ENCODE data around the gene BOK.

BOK gene

GRCh38 chr2:241538838-241539615, 19.5 kb upstream of the BOK start:
- no peak for DNase-seq (ENCODE audit: low spot score)

DNA sequence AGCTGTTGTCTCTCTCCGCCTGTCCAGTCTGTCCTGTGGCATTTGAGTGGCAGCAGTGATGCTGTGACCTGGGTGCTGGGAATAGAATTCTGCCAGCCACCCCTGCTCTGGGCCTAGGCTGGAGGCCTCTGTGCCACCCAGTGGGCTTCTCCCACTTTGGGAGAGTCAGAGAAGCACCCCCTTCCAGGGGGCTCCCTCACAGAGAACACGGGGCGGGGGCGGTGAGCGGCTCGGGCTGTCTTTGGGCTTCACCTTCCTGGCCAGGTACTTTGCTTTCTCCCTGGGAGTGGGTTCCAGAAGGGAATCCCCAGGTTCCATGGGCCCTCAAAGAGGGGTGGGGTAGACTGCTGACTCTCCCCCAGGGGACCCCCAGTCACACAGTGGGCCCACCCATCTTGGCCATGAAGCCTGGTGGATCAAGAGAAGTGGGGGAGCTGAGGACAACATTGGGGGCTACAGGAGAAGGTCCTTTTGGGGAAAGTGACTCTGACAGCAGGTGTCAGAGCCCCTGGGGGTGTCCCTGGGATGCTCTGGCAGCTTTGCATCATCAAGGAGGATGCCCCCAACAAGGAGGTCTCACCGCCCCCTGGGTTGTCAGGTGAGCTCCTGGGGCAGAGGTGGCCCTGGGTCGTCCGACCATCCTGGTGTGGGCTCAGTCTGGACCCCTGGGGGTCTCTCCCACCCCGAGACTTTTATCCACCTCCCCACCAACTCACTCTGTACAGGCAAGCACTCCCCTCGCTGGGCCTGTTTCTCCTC, 18.8 kb upstream of the BOK start:
- no peak for DNase-seq (ENCODE audit: low spot score)

- DNase-seq (ENCODE audit: low spot score) = no peak
Measured at GRCh38 chr2:241540401-241540770, 18.2 kb upstream of the BOK start.

GRCh38 chr2:241540771-241541561, 17.6 kb upstream of the BOK start:
- DNase-seq (ENCODE audit: low spot score) = peak; percentile 48

DNA sequence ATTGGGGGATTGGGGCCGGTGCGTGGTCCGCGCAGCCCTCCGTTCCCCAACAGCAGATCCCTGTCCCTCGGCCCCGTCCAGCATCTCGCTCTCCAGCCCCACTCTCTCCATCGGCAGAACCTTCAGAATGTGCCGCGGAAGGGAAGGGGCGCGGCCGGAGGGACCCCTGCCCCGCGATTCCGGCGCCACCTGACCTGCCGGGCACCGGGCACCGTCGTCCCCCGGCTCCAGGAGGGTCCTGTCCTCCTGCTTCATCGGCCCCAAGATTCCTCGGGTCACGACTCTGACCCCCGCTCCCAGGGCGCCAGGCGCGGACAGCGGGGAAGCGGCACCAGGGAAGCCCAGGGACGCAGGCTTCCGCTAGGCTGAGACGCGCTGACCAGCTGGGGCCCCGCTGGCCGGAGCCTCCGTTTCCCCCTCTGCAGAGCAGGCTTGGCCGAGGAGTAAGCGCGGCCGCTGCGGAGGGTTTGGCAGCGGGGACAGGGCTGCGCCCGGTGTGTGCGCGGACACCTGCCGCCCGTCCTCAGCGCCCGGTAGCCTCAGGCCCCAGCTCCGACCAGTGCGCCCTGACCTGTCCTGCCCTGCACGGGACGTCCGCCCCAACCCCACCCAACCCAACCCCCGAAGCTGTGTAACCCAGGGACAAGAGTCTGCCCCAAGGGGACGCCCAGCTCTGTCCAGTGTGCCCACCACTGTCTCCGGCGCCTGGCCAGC, 16.8 kb upstream of the BOK start:
- no peak for DNase-seq (ENCODE audit: low spot score)

DNA sequence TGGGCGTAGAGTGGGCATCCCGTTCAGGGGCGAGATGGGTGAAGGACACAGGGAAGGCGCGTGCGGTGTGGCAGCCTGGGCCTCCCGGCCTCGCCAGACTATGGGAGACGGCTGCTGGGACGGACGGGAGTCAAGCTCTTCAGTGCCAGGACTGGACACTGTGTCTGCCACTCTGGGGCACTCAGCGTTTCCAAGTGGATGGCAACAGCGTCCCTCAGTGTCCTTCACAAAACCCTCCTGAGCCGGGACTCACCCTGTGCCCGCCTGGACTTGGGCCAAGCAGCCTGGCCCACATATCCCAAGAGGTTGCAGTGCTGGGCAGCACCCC, 16.3 kb upstream of the BOK start:
- DNase-seq (ENCODE audit: low spot score) = no peak

DNA sequence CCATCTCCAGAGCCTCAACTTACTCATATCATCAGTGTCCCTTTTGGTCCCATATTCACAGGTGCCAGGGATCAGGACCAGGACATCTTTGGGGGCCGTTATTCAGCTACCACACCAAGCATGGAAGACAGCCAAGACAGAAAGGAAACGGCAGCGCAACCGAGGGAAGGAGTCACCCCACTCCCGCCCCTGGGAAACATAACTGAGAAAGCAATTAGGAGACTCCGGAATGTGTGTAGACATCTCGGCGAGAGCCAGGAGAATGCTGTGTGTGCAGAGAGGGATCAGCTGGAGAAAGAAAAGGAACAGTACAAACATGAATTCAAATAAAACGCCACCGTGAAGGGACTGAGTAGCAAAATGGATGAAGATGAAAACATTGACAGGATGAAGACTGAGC, 13.4 kb upstream of the BOK start:
- DNase-seq (ENCODE audit: low spot score) = no peak

DNA sequence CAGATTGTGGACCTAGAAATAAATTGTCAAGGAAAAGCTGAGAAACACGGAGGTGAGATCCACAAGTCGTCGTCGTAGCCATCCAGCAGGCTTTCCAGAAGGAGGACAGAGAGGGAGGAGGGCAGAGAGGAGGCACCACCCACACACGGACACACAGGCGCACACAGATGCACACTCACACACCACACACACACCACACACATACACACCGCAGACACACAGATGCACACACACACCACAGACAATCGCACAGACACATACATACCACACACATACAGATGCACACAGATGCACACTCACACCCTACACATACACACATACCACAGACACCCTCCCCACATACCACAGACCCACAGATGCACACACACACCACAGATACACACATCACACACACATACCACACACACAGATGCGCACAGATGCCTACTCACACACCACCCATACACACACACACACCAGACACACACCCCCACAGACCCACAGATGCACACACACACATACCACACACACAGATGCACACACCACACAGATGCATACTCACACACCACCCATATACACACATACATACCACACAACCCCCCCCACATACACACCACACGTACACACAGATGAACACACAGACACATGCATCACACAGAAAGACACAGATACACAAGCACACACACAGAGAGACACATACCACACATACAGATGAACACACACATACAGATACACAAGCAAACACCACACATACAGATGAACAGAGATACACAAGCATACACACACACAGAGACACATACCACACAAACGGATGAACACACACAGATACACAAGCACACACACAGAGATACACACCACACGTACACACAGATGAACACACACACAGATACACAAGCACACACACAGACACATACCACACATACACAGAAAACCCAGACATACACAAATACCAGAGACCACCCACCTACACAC, 12.7 kb upstream of the BOK start:
- DNase-seq (ENCODE audit: low spot score) = no peak

DNA sequence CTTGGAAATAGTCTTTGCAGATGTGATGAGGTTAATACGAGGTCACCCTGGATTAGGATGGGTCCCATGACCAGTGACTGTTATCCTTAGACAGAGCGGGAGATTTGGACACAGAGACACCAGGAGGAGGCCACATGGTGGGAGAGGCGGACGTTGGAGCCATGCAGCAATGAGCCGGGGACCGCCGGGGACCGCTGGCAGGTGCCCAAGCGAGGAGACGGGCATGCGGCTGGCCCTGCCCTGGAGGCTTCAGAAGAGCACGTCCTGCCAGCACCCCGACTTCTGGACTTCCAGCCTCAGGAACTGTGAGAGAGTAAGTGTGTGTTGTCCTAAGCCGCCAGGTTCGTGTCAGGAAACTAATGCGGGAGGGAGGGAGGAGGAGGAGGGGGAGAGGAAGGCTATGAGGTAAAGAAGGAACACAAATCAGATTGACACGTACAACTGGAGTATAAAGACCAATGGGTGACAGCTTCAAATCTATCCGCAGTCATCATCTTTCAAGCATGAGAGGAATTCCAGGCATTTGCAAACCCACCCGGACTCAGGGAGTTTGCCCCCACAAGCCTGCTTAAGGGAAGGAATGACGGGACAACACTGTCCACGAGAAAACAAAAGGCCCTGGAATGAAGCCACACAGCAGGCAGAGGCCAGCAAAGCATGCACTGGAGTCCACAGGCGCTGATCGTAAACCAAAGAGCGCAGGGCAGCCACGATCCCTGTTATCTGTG, 11.6 kb upstream of the BOK start:
- DNase-seq (ENCODE audit: low spot score) = no peak

DNA sequence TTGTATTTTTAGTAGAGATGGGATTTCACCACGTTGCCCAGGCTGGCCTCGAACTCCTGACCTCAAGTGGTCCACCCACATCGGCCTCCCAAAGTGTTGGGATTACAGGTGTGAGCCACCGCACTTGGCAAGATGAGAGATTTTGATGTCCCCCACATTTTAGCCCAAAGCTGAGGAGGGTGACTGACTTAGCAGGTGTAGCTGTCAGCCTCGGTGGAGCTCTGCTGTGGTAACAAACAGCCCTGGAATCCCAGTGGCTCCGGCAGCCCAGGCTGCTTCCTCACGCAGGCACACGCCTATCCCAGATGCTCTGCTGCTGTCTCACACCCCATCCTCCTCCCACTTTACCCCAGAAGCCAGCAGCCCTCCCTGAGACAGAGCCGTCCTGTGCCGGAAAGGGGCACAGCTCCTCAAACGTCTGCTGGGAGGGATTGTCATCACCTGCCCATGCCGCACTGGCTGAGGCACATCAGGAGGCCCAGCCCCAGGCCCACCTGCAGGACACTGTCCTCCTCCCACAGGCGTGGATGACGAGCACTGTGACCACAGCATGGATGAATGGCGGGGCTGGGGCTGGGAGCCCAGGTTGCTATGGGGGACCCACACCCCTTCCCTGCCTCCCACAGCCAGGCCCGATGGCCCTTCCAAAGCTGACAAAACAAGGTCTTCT, 10.6 kb upstream of the BOK start:
- DNase-seq (ENCODE audit: low spot score) = no peak

DNA sequence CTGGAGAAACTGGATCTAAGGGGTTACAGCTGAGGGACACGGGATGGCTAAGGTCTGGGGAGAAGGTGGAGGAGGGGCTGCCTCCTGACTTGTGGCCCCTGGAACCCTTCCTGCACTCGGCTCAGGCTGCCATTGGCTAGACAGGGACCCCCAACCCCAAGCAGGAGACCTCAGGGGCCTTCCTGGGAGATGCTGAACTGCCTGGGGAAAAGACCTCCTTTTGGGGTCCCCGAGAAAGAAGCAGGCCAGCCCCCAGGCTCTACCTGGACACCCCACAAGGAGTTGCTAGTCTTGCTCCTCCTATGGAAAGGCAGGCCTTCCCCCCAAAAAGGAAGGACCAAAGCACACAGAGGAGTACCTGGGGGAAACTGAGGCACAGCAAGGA, 10.1 kb upstream of the BOK start:
- no peak for DNase-seq (ENCODE audit: low spot score)

- DNase-seq (ENCODE audit: low spot score) = no peak
Measured at GRCh38 chr2:241550616-241551580, 7.6 kb upstream of the BOK start.

DNA sequence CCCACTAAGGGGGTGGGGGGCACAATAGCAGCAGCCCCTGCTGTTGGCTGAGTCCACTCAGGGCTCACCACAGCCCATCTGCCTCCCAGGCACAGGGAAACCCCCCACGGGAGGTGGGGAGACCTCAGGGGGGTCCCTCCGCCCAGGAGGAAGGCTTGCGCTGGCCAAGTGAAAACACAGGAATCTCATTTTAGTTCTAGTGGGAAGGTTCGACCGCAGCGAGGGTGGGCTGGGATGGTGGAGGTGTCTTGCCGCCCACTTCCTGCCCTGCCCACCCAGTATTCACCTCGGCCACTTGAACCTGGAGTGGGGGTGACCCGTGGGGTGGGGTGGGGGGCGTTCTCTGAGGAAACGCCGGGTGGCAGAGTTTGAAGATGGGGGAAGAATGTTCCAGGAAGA, 6.9 kb upstream of the BOK start:
- no peak for DNase-seq (ENCODE audit: low spot score)

DNA sequence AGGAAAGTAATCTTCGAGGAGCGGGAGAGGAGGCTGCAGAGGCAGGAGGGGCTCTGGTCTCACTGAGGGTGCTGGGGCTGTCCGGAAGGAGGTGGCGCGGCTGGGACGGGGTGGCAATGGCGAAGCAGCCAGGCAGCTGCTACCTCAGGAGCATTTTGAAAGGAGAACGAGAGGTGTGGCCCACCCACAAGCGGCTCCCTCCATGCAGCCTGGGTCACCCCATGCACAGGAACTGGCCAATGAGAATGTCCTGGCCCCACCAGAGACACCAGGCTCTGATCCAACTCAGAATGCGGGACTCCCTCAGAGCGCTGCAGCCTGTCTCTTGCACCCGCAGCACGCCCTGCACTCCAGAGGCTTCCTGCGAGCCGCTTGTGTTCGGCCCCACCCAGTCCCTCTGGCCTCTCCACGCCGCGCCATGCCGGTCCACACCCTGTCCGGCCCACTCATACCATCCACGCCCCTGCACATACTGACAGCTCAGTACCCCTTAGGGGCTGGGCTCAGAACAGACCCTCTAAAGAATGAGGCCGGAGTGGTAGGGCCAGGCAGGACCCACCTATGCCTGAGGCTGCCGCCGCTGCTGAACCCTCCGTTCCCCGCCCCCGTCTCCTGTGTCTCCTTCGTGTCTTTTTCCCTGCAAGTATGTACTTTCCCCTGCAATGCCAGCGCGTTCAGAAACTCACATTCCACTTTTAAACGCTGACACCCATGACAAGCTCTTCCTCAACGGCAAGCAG, 6.4 kb upstream of the BOK start:
- DNase-seq (ENCODE audit: low spot score) = no peak

GRCh38 chr2:241553512-241553830, 5.1 kb upstream of the BOK start:
- no peak for DNase-seq (ENCODE audit: low spot score)

- DNase-seq (ENCODE audit: low spot score) = no peak
Measured at GRCh38 chr2:241553981-241554380, 4.6 kb upstream of the BOK start.

- no peak for DNase-seq (ENCODE audit: low spot score)
Measured at GRCh38 chr2:241554610-241555322, 3.8 kb upstream of the BOK start.

DNA sequence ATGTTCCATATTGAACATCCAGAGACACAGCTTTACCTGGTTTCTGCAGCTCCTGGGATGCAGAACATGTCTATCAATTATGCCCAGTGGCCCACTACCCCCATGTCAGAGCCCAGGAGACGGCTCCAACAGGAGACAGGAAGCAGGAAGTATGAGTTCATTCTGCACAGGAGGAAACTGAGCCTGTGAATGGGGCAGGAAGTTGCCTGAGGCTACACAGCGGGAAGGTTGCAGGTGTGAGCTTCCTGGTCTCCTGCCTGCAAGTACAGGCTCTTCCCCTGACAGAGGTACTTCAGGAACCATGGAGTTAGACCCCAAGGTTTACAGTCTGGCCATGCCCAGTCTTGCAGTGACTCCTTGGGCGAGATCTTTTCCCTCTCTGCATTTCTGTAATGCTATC, 2.8 kb upstream of the BOK start:
- DNase-seq (ENCODE audit: low spot score) = no peak
